Bronchial smooth muscle cell (primary cell): ENCODE measurements around the gene KAT6B. TPM values are rescaled to one million over a fixed set of nuclear protein-coding genes. Genes with fewer than 3 reads are reported as not detected.

Experiments used
- total RNA-seq: library from RNA; depleted of rRNA; stranded (reverse); fragments of >200 nt; gene quantifications from 2 replicates; pipeline ENCODE4 v1.2.1, GENCODE V29; 2014

KAT6B gene
- 22.8 and 26.5 TPM in 2 replicates for total RNA-seq

DNA sequence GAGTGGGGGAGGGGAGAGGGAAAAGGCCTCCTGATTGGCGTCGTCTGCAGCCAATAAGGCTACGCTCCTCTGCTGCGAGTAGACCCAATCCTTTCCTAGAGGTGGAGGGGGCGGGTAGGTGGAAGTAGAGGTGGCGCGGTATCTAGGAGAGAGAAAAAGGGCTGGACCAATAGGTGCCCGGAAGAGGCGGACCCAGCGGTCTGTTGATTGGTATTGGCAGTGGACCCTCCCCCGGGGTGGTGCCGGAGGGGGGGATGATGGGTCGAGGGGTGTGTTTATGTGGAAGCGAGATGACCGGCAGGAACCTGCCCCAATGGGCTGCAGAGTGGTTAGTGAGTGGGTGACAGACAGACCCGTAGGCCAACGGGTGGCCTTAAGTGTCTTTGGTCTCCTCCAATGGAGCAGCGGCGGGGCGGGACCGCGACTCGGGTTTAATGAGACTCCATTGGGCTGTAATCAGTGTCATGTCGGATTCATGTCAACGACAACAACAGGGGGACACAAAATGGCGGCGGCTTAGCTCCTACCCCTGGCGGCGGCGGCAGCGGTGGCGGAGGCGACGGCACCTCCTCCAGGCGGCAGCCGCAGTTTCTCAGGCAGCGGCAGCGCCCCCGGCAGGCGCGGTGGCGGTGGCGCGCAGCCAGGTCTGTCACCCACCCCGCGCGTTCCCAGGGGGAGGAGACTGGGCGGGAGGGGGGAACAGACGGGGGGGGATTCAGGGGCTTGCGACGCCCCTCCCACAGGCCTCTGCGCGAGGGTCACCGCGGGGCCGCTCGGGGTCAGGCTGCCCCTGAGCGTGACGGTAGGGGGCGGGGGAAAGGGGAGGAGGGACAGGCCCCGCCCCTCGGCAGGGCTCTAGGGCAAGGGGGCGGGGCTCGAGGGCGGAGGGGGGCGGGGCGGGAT lies at the start of gene KAT6B:
Gene KAT6B, plus strand, starts transcription at position 459 of the 903 bp plus-strand sequence. CDS start 16,258 bp downstream, outside the sequence.

